ENCODE measurements around the gene AEBP2. TPM values are rescaled to one million over a fixed set of nuclear protein-coding genes. Genes with fewer than 3 reads are reported as not detected.
"Not testable (repeated sequence)": the region's sequence is repeated elsewhere in the genome, so short reads cannot be mapped to it uniquely, and the experiment has no call there.

The AEBP2 gene
- 10 to 100 TPM; 28.4 to 40.6 (median 34.9) TPM for polyA plus RNA-seq (ENCODE audit: insufficient read length in 10 of 10)
- long read RNA-seq, donor 1, full-length matches to known transcripts: 1 of 1 reads
- long read RNA-seq, donor 1, partial matches to known transcripts: 0 of 1 reads
- long read RNA-seq, donor 1, other reads (novel, unspliced or antisense): 0 of 1 reads
- long read RNA-seq, donor 2, full-length matches to known transcripts: 3 of 3 reads
- long read RNA-seq, donor 2, partial matches to known transcripts: 0 of 3 reads
- long read RNA-seq, donor 2, other reads (novel, unspliced or antisense): 0 of 3 reads
- long read RNA-seq, donor 3: 0 reads
- long read RNA-seq, donor 4, full-length matches to known transcripts: 2 of 2 reads
- long read RNA-seq, donor 4, partial matches to known transcripts: 0 of 2 reads
- long read RNA-seq, donor 4, other reads (novel, unspliced or antisense): 0 of 2 reads
- long read RNA-seq, donor 5, partial matches to known transcripts: 16 of 18 reads
- long read RNA-seq, donor 5, other reads (novel, unspliced or antisense): 0 of 18 reads
- long read RNA-seq, donor 6, partial matches to known transcripts: 0 of 3 reads
- long read RNA-seq, donor 6, other reads (novel, unspliced or antisense): 0 of 3 reads
- long read RNA-seq, donor 7, partial matches to known transcripts: 5 of 8 reads
- long read RNA-seq, donor 7, other reads (novel, unspliced or antisense): 0 of 8 reads
- long read RNA-seq, donor 8, partial matches to known transcripts: 6 of 8 reads
- long read RNA-seq, donor 8, other reads (novel, unspliced or antisense): 0 of 8 reads
- long read RNA-seq, donor 9: 0 reads

- DNase-seq: peak; percentile 95 to 98 (median 98)
Observed at GRCh38 chr12:19439059-19440018, at the start of gene AEBP2. Gene AEBP2 (plus strand): TSS chr12:19439492. CDS start chr12:19439700, 208 bp downstream.

GRCh38 chr12:19390051-19390598 is 49.2 kb upstream of the AEBP2 start:
- DNase-seq: peak; percentile 63 to 93 (median 76)

GRCh38 chr12:19392644-19393043 is 46.6 kb upstream of the AEBP2 start:
- not testable (repeated sequence) for DNase-seq

- DNase-seq: peak in 1 of 3 donors; percentile 68
Observed at GRCh38 chr12:19394385-19394784, 44.9 kb upstream of the AEBP2 start.

- no peak for DNase-seq
Observed at GRCh38 chr12:19397534-19397933, 41.8 kb upstream of the AEBP2 start.

- DNase-seq: peak; percentile 49 to 81 (median 81)
Observed at GRCh38 chr12:19398376-19399363, 40.6 kb upstream of the AEBP2 start.

GRCh38 chr12:19400649-19401285 is 38.5 kb upstream of the AEBP2 start:
- DNase-seq: not testable (repeated sequence)

GRCh38 chr12:19402211-19402610 is 37.1 kb upstream of the AEBP2 start:
- DNase-seq: peak in 1 of 3 donors; percentile 34

GRCh38 chr12:19402743-19403431 is 36.4 kb upstream of the AEBP2 start:
- DNase-seq: peak in 1 of 3 donors; percentile 73

- no peak for DNase-seq
Observed at GRCh38 chr12:19404242-19404880, 34.9 kb upstream of the AEBP2 start.

- peak; percentile 56 to 91 (median 84) for DNase-seq
Observed at GRCh38 chr12:19409376-19409775, 29.9 kb upstream of the AEBP2 start.

GRCh38 chr12:19410211-19410610 is 29.1 kb upstream of the AEBP2 start:
- peak in 1 of 3 donors; percentile 62 for DNase-seq

- peak in 1 of 3 donors; percentile 56 for DNase-seq
Observed at GRCh38 chr12:19410629-19411185, 28.6 kb upstream of the AEBP2 start.

- peak in 1 of 3 donors; percentile 58 for DNase-seq
Observed at GRCh38 chr12:19411234-19412204, 27.8 kb upstream of the AEBP2 start.

- DNase-seq: peak in 1 of 3 donors; percentile 64
Observed at GRCh38 chr12:19412844-19413243, 26.4 kb upstream of the AEBP2 start.

GRCh38 chr12:19413582-19413981 is 25.7 kb upstream of the AEBP2 start:
- DNase-seq: not testable (repeated sequence)

Data from muscle of back (tissue), 13 donors.